K562 (cell line): ENCODE data around the gene SORCS2. TPM values are rescaled to one million over a fixed set of nuclear protein-coding genes. Genes with fewer than 3 reads are reported as not detected.

ENCODE experiments used
- ATAC-seq: fragments of 200-7000 bp; cut with Tn5 transposase; 3 replicates; pipeline ENCODE4 v1.9.1; 2020; ENCODE audit warnings: moderate library complexity
- BruUV-seq: library from RNA; stranded (reverse); fragments of 400-500 nt; replicated peaks from 2 replicates; lab custom pipeline; 2021; lab: Mats Ljungman, UMichigan
- CTCF ChIA-PET: fragments of 300-600 bp; formaldehyde crosslinking; extraction: SDS; loops from one replicate; lab custom pipeline; 2021; ENCODE audit warnings: low intra/inter-chr PET ratio; lab: Yijun Ruan, JAX
- POLR2A ChIA-PET: fragments of 300-600, 350-650 bp; sonication (Branson Sonifier 250); formaldehyde crosslinking; extraction: SDS; loops from one replicate; lab custom pipeline; 2021; ENCODE audit warnings: antibody characterized with exemption, inconsistent platforms; lab: Yijun Ruan, JAX
- DNase-seq, 4 experiments: peaks; one replicate each; pipeline versions ENCODE4 v3.0.0 to v3.0.0-alpha.2; 2011 to 2018; ENCODE audit warnings: low spot score in 3 of 4, mixed read lengths in 3 of 4; ENCODE audit errors: extremely low read depth in 1 of 4
- FAIRE-seq: peaks from 2 replicates; lab custom pipeline; 2011; peaks lifted over from hg19 to GRCh38; lab: Jason Lieb, UNC
- H2AFZ ChIP-seq: 2 replicates; pipeline ENCODE4 v1.6.0; 2011; ENCODE audit warnings: low read depth, low read length, control low read depth, inconsistent platforms
- H3K27ac ChIP-seq: fragments of 200-600 bp; 3 replicates; pipeline ENCODE4 v1.8.0; 2011; ENCODE audit warnings: low read depth, mild to moderate bottlenecking, control low read depth, inconsistent platforms, low read length, moderate library complexity, mixed read lengths; ENCODE audit errors: extremely low read depth
- H3K27me3 ChIP-seq, 2 experiments: fragments of 300-600 bp in 1 of 2; 2 replicates in 1 of 2; 3 replicates in 1 of 2; pipeline versions ENCODE4 v1.6.0 to v1.8.0; 2011; ENCODE audit warnings: inconsistent platforms in 2 of 2, low read length in 2 of 2, mild to moderate bottlenecking in 1 of 2, mixed read lengths in 1 of 2, moderate library complexity in 1 of 2; ENCODE audit not compliant: control insufficient read depth in 2 of 2, insufficient read depth in 2 of 2
- H3K36me3 ChIP-seq: fragments of 300-600 bp; 3 replicates; pipeline ENCODE4 v1.8.0; 2011; ENCODE audit warnings: mild to moderate bottlenecking, low read length, inconsistent platforms; ENCODE audit not compliant: control insufficient read depth, insufficient read depth
- H3K4me1 ChIP-seq, 2 experiments: fragments of 200-600 bp in 1 of 2; replicated peaks in 1 of 2; 2 replicates in 1 of 2; 3 replicates in 1 of 2; pipeline versions ENCODE4 v1.5.1 to v1.8.0; 2011; ENCODE audit warnings: inconsistent platforms in 2 of 2, low read length in 2 of 2, mild to moderate bottlenecking in 1 of 2, mixed read lengths in 1 of 2, moderate library complexity in 1 of 2; ENCODE audit not compliant: control insufficient read depth in 2 of 2, insufficient read depth in 2 of 2
- H3K4me2 ChIP-seq: 2 replicates; pipeline ENCODE4 v1.6.1; 2011; ENCODE audit warnings: low read length, control low read depth, inconsistent platforms, mixed read lengths; ENCODE audit not compliant: insufficient read depth
- H3K4me3 ChIP-seq: fragments of 200-600 bp; sonication (generic), shearing (Covaris generic); 2 replicates; pipeline ENCODE4 v1.5.1; 2016; ENCODE audit warnings: control low read depth, inconsistent platforms
- H3K79me2 ChIP-seq: fragments of 200-600 bp; 3 replicates; pipeline ENCODE4 v1.8.0; 2011; ENCODE audit warnings: low read length, inconsistent platforms; ENCODE audit not compliant: control insufficient read depth, insufficient read depth
- H3K9ac ChIP-seq, 2 experiments: 2 replicates each; pipeline versions ENCODE4 v1.6.0 to v1.6.1; 2011; ENCODE audit warnings: low read depth in 2 of 2, low read length in 2 of 2, control low read depth in 1 of 2, inconsistent platforms in 1 of 2, mild to moderate bottlenecking in 1 of 2, mixed read lengths in 1 of 2; ENCODE audit not compliant: insufficient read depth in 1 of 2
- H3K9me1 ChIP-seq: one replicate; pipeline ENCODE4 v1.6.0; 2011; ENCODE audit warnings: inconsistent platforms, mild to moderate bottlenecking, low read length, moderate library complexity; ENCODE audit not compliant: control insufficient read depth, insufficient read depth
- H3K9me3 ChIP-seq: replicated peaks from 2 replicates; pipeline ENCODE4 v1.5.1; 2011; ENCODE audit warnings: low read depth, low read length, inconsistent platforms; ENCODE audit not compliant: control insufficient read depth, insufficient read depth
- H4K20me1 ChIP-seq: replicated peaks from 2 replicates; pipeline ENCODE4 v1.6.1; 2011; ENCODE audit warnings: low read length, inconsistent platforms, mixed read lengths; ENCODE audit not compliant: control insufficient read depth, insufficient read depth
- BHLHE40 ChIP-seq: IDR thresholded peaks from 2 replicates; pipeline ENCODE4 v1.6.1; 2011; ENCODE audit warnings: low read length, improper control_type of control experiment
- FOXP4 ChIP-seq: sonication (generic); formaldehyde crosslinking; IDR thresholded peaks from 2 replicates; pipeline ENCODE4 v1.8.0; 2022; ENCODE audit warnings: mild to moderate bottlenecking, missing genetic modification reagents, borderline replicate concordance
- GTF3C2 ChIP-seq: IDR thresholded peaks from 3 replicates; pipeline ENCODE4 v1.6.1; 2011; ENCODE audit warnings: borderline replicate concordance, mild to moderate bottlenecking, moderate library complexity; ENCODE audit not compliant: insufficient read length; ENCODE audit errors: extremely low read depth
- HNRNPUL1 ChIP-seq: fragments of 200-400 bp; formaldehyde crosslinking; IDR thresholded peaks from 2 replicates; pipeline ENCODE4 v1.6.1; 2017; ENCODE audit warnings: low read length
- MED1 ChIP-seq: sonication (generic); formaldehyde crosslinking; IDR thresholded peaks from 2 replicates; pipeline ENCODE4 v1.8.1; 2023; ENCODE audit warnings: missing genetic modification reagents, borderline replicate concordance
- NFRKB ChIP-seq: fragments of 450-650 bp; IDR thresholded peaks from 2 replicates; pipeline ENCODE4 v1.6.1; 2016; ENCODE audit warnings: low read depth
- TAL1 ChIP-seq: fragments of 450-650 bp; IDR thresholded peaks from 2 replicates; pipeline ENCODE4 v1.6.1; 2016; ENCODE audit warnings: mild to moderate bottlenecking
- ZNF407 ChIP-seq: fragments of 450-650 bp; IDR thresholded peaks from 2 replicates; pipeline ENCODE4 v1.6.1; 2016; ENCODE audit warnings: low read depth
- WGBS: fragments of 100-300 bp; shearing (Covaris generic); methylation state at CpG from one replicate; pipeline ENCODE4 v1.1.6; 2016; ENCODE audit warnings: low coverage, mixed read lengths; ENCODE audit not compliant: insufficient coverage; ENCODE audit errors: missing lambda C conversion rate; 5-methylcytosine and 5-hydroxymethylcytosine counted together
- in situ Hi-C: fragments of 300-500 bp; cut with MboI; formaldehyde crosslinking; loops from 4 replicates; pipeline ENCODE4 v1.15.0; 2018; ENCODE audit warnings: inconsistent platforms, mixed read lengths
- intact Hi-C: fragments of 100-400 bp; cut with micrococcal nuclease; formaldehyde crosslinking; loops from 2 replicates; pipeline ENCODE4 v1.14.2; 2022
- polyA plus RNA-seq, 8 experiments: library from polyadenylated mRNA; depleted of rRNA in 4 of 8; stranded (reverse) in 5 of 8; unstranded in 3 of 8; fragments of >200 nt; fragmentation: Nextera tagmentation in 2 of 8; fragmentation: Illumina TruSeq in 1 of 8; extraction: Ambion mirVana in 2 of 8; extraction: Trizol in 1 of 8; gene quantifications; 2 replicates each; pipeline versions ENCODE4 v1.2.1 to v1.2.3, GENCODE V29; 2011 to 2014; ENCODE audit warnings: inconsistent platforms in 1 of 8, missing spikeins in 1 of 8
- total RNA-seq, 7 experiments: library from RNA; depleted of rRNA in 6 of 7; stranded (reverse); fragments of >200 nt in 6 of 7; fragmentation: Illumina TruSeq in 2 of 7; extraction: Trizol in 2 of 7; gene quantifications; 2 replicates each; pipeline versions ENCODE4 v1.2.1 to v1.2.3, GENCODE V29; 2011 to 2021; ENCODE audit warnings: low replicate concordance in 1 of 7

Gene SORCS2
- total and polyA plus RNA-seq, 9 of the 15 experiments (the other 6 are each of a cell fraction or from before 2014, with no cell fraction given), result not detected

- Histone ChIP-seq H4K20me1 (peaks cover 11% of the 10 kb centered on the region), H3K27ac (no peak overlapping the region), H3K79me2 (no peaks in the 10 kb centered on the region), H3K4me2 (no peak overlapping the region), H3K27me3 (peaks cover 0 to 68% of the 10 kb centered on the region in 2 experiments; a peak in 3 of 5 replicates), H3K9ac (no peak overlapping the region), H3K9me1 (no peaks in the 10 kb centered on the region), H3K9me3 (no peaks in the 10 kb centered on the region), H3K4me1 (peaks cover 0 to 7% of the 10 kb centered on the region in 2 experiments; a peak in 2 of 5 replicates), H2AFZ (no peak overlapping the region), H3K4me3 (no peak overlapping the region), H3K36me3 (no peaks in the 10 kb centered on the region)
- POLR2A ChIA-PET, result interaction anchor here (0.5 to 1.6 kb wide), 2 partner anchors 22 to 621 kb away, joined by 3 to 4 read pairs; no protein-coding TSS in a partner anchor
- CTCF ChIA-PET, result no interaction called here
- ATAC-seq (no peak), FAIRE-seq (no peak), DNase-seq (no peak)
- BruUV-seq, result no TSS peak
- intact Hi-C loops (no loop called here), in situ Hi-C loops (no loop called here)
- 3% methylated on average over 12 of the region's 17 CpGs for WGBS
- TF ChIP-seq TAL1 (no peak), HNRNPUL1 (no peak), NFRKB (no peak), BHLHE40 (no peak), MED1 (CRISPR knock-in tag) (no peak), FOXP4 (CRISPR knock-in tag) (no peak), GTF3C2 (no peak), ZNF407 (no peak)
Observed at GRCh38 chr4:7430965-7431695, 238.8 kb downstream of the SORCS2 start.
